NCI-H2171 treated with DMSO at 0.1 percent for 48 hours (cell line): Measurements from ENCODE around the gene CEBPB.
A peak's percentile ranks its signal among the peaks of the same experiment; 100 is the strongest.

Experiments
- DNase-seq: peaks from one replicate; lab custom pipeline; 2025; lab: John Stamatoyannopoulos, UW

CEBPB gene

DNA sequence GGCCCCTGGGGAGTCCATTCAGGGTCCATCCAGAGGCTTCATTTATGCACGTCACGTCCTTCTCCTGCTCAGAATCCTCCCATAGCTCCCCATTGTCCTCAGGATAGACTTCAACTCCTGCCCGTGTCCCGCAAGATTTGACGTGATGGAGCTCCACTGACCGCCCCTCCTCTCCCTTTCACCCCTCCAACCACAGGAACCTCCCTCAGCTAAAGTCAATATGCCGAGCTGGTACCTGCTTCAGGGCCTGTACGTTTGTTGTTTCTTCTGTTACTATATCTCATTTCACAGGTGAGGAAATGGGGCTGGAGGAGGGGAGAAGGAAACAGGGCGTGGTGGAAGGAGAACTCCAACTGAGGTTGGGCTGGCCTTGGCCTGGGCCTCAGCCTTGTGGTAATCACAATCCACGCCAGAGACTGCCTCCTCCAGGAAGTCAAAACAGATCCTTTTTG, 38.6 kb downstream of the CEBPB start:
- DNase-seq: no peak

DNA sequence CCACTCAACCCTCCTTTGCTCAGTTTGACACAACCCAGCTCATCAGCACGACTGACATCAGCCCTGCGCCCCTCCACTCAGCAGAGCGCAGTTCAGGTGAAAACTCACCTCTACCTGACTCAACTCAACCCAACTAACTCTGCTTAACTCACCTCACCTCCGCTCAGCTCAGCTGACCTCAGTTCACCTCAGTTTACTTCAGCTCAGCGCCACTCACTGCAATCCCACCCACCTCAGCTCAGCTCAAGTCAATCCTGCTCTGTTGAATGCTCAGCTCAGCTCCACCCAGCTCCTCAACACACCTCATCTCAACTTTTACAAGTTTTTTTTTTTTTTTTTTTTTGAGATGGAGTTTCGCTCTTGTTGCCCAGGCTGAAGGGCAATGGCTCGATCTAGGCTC, 39.6 kb downstream of the CEBPB start:
- DNase-seq: no peak

DNA sequence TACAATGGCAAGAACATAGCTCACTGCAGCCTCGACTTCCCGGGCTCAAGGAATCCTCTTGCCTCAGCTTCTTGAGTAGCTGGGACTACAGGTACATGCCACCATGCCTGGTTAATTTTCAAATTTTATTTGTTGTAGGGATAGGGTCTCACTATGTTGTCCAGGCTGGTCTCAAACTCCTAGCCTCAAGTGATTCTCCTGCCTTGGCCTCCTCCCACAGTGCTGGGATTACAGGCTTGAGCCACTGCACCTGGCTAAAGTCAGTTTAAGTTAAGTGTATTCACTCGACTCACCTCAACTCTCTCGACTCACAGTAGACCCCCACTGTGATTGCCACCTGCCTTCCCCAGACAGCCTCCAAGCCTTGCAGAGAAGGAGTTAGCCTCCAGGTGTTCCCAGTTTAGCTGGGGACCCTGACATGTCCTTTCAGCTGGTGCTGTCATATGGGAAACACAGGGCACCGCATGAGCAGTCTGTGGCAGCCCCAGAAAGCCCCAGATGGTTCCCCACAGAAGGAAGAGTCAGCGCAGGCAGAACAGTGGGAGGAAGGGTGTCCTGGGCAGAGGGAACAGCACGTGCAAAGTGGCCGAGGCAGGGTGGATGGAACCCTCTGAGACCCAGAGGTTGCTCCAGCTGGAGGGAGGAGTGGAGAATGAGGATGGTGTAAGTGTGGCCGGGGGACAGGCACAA, 40.4 kb downstream of the CEBPB start:
- DNase-seq: peak; percentile 56

DNA sequence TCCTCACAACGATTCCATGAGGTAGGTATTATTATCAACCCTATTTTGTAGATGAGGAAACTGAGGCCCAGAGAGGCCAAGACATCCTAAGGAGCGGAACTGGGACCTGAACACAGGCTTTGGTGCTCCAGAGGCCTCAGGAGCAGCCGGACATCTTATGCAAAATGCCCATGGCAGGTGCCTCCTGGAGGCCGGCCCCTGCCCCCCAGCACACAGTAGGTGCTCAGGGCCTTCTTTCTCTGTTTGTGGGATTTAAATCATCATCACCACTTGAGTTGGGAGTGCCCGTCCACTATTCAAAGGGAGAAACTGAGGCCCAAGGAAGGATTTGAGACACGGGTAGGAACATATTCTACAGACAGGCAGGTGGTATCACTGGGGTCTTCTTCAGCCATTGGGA, 41.2 kb downstream of the CEBPB start:
- DNase-seq: no peak

DNA sequence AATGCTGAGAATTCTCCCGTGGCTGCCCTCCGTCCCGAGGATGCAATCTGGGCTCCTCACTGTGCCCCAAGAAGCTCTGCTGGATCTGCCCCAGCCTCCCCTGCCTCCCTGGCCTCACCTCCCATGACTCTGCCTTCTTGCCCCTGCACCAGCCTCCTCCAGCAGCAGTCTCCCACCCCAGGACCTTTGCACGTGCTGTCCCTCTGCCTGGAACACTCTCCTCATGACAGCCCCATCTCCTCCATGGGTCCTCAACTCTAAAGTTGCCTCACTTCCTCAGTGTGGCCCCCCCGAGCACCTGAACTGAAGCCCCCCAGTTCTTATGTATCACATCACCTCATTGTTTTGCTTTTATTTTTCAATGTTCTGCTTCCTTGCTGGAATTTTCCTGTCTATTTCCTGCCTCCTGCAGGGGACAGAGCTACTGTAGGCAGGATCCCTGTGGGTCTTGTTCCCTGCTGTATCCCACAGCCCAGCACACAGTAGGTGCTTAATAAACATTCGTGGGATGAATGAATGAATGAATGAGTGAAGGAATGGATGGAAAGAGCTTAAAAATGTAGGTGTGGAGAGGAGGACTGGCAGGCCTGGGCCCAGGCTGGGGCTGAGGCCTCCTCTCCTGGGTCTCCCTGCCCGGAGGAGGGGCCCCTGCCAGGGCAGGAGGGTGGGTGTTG, 42.2 kb downstream of the CEBPB start:
- no peak for DNase-seq

DNA sequence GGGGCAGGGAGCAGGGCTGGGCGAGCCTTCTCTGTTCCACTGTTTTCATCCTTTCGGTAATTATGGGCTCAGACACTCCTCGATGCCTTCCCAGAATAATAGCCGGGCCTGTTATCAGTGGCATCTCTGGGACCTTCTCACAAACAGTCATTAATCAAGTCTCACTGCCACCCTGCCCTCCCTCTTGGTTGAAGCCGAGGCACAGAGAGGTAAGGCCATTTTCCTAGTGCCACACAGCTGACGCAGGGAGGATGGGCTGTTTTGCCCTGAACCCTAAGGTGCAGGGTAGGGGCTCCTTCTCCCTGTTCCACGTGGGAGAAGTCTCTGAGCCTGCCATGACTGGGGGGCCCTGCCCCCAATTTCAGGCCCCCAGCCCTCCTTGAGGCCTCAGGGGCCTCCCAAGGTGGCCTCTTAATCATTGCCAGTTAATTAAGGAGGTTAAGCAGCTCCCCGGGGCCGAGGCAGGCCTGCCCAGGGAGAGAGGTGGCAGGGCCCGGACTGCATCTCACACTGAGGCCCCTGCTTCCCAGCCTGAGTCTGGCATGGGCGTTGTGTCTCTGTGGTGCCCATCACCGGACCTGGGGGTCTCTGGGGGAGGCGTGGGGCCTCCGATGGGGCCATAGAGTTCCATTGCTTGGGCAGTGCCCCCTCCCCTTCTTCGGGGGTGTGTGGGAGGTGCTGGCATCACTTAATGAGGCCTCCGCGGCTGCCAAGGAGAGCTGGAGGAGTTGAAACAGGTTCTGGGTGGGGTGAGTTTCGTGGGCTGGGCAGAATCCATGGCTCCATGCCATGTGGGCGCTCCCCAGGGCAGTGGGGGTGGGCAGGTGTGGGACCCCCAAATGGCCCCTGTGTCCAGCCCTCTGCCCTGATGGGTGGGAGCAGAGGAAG, 42.9 kb downstream of the CEBPB start:
- DNase-seq: no peak

DNA sequence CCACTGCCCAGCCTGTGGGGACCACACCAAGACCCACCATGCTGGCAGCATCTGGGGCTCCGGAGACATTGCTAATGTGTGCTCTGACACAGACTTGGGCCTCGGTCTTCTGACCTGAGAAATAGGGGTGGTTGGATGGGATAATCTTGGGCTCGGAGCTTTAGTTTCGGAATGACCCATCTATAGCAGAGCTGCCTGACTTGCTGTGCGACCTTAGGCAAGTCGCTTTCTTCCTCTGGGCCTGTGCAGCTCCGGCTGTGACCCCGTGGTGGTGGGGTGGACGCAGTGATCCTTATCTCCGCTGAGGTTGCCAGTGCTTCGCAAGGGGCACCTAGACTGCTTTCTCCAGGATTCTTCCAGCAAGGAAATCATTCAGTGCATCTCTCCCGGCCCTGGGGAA, 43.7 kb downstream of the CEBPB start:
- no peak for DNase-seq

DNA sequence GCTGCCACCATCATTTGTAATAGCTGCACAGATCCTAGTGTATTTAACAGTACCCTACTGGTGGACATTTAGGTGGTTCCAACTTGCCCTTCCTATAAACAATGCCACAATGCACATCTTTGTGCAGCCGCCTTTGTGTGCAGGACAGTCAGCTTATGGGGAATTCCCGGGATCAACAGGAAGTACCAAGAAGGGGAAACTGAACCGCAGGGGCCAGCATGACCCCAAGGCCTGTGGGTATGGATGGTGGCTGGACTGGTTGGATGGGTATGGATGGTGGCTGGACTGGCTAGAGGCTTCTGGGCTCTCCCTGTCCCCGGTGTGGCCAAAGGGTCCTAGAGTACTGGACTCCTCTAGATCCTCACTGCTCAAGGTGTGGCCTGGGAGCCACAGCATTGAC, 46.7 kb downstream of the CEBPB start:
- DNase-seq: no peak

DNA sequence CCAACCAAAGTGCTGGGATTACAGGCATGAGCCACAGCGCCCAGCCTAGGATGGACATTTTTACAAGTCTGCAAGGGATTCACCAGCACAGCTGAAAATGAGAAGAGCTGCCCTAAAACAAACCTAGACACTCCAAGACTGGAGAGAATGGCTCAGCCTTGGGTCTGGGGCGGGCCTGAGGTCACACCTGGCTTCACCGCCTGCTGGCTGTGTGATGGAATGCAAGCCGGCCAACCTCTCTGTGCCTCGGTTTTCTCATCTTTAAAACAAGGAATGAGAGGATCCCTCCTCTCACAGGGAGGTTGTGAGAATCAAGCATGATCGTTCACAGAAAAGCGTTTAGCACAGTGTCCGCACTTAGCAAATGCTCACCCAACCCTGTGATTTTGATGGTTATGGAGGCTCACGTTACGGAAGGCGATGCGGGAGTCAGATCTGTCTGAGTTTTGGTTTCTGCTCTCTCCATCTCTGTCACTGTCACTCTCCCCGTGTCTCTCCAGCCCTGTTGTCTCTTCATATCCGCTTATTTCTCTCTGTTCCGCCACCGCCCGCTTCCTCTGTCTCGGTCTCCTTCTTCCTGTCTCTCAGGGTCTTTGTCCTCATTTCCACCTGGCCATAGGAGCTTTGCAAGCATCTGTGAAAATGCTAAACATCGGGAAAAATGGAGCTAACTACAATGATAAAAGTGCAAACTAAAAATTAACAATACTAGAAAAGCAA, 47.6 kb downstream of the CEBPB start:
- no peak for DNase-seq

DNA sequence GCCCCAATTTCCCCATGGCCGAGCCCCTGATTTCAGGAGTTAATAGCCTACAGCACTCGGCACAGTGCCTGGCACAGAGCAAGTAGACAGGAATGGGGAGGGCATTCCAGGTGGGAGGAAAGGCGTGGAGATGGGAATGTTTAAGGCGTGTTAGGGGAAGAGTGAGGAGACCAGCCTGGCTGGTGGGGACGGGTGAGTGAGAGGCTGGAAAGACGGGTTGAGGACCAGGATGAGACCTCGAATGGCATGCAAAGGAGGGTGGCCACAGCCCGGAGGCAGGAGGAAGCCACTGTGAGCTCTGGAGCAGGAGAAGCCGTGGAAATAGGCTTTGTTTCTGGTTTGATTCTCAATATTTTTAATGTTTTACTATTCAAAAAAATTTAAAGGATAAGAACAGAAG, 49.5 kb downstream of the CEBPB start:
- DNase-seq: no peak

DNA sequence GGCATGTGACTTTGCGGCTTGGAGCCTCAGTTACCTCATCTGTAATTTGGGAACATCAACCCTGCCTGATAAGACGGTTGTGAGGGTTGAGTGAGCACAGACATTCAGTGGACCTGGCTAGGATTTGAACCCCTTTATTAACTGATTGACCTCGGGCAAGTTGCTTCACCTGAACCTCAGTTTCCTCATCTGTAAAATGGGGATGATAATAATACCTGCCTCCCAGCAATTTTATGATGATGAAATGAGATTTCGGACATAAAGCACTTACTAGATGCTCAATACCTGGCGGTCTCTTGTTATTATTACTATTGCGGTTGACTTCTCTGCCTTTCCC, 51.5 kb downstream of the CEBPB start:
- no peak for DNase-seq
